ENCODE results near the gene OR10C1.
"Not testable (repeated sequence)": the region's sequence is repeated elsewhere in the genome, so short reads cannot be mapped to it uniquely, and the experiment has no call there.

The OR10C1 gene

DNA sequence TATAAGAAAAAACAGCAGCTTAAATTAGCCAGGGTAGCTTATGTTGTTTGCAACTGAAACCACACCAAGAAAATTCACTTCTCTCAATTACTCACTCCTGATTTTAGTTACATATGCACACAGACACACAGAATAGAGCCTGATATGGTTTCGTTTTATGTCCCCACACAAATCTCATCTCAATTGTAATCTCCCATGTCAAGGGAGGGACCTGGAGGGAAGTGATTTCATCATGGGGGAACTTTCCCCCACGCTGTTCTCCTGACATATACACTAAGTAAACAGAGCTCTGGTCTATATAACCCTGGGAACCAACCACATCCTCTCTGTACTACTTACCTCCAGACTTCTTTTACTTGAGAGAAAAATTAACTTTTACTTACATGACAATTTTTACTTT lies 14.5 kb upstream of the OR10C1 start:
- DNase-seq (ENCODE audit: low read depth), result no peak
- no peak overlapping the region for H3K4me3 ChIP-seq (ENCODE audit: low read length)
- TF ChIP-seq, protein P1, sequence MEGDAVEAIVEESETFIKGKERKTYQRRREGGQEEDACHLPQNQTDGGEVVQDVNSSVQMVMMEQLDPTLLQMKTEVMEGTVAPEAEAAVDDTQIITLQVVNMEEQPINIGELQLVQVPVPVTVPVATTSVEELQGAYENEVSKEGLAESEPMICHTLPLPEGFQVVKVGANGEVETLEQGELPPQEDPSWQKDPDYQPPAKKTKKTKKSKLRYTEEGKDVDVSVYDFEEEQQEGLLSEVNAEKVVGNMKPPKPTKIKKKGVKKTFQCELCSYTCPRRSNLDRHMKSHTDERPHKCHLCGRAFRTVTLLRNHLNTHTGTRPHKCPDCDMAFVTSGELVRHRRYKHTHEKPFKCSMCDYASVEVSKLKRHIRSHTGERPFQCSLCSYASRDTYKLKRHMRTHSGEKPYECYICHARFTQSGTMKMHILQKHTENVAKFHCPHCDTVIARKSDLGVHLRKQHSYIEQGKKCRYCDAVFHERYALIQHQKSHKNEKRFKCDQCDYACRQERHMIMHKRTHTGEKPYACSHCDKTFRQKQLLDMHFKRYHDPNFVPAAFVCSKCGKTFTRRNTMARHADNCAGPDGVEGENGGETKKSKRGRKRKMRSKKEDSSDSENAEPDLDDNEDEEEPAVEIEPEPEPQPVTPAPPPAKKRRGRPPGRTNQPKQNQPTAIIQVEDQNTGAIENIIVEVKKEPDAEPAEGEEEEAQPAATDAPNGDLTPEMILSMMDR (conservative IDR thresholded peaks at IDR 0.05; ENCODE audit: low read depth, low read length), result no peak

DNA sequence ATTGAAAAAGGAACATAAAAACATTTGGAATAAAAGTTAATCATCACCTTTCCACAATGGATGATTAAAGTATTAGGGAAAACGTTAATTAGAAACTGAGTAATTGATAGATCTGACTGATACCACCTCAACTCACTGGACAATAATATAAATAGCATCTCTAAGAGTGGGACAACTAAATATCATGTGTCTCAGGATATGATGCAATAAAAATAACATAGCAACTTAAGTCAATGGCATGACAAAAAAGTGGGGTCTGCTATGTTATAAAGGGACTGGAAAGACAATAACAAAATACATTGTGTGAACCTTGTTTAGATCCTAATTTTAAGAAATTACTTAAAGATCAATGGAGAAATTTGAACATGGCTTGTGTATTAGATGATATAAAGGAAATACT lies 14.0 kb upstream of the OR10C1 start:
- TF ChIP-seq, protein P1 (conservative IDR thresholded peaks at IDR 0.05; ENCODE audit: low read depth, low read length), result no peak
- H3K4me3 ChIP-seq (ENCODE audit: low read length), result no peak overlapping the region
- no peak for DNase-seq (ENCODE audit: low read depth)

DNA sequence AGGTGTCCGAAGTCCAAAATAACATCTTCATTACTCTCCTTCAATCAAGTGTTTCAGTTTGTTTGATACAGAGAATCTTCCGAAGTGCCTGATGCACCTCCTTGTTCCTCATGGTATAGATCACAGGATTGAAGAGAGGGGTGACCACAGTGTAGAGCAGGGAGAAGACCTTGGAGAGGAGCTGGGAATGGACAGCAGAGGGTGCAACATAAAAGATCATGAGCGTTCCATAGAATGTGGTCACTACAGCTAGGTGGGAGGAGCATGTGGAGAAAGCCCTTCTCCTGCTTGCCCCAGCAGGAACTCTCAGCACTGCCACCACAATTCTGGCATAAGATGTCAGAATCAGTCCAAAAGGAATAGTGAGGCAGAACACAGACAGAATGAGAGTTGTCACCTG lies 12.5 kb upstream of the OR10C1 start:
- TF ChIP-seq, protein P1 (conservative IDR thresholded peaks at IDR 0.05; ENCODE audit: low read depth, low read length), result no peak
- DNase-seq (ENCODE audit: low read depth), result no peak

DNA sequence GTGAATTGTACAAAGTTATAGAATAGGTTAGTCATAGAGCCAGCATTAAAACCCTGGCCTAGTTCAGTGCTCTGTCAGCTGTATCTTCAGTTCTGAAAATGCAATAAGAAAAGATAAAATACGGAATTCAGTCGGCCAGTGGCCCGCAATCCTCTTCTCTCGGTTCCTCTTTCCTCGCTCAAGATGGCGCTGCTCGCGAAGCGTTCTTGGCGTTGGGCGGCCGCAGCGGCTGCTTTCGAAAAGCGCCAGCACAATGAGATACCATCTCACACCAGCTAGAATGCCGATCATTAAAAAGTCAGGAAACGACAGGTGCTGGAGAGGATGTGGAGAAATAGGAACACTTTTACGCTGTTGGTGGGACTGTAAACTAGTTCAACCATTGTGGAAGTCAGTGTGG lies 2.4 kb upstream of the OR10C1 start:
- DNase-seq (ENCODE audit: low read depth); H3K4me3 ChIP-seq (ENCODE audit: low read length): not testable (repeated sequence)

More for the DNA sequence above, 12.5 kb upstream of the OR10C1 start:
- H3K4me3 ChIP-seq (ENCODE audit: low read length), result no peak overlapping the region

DNA sequence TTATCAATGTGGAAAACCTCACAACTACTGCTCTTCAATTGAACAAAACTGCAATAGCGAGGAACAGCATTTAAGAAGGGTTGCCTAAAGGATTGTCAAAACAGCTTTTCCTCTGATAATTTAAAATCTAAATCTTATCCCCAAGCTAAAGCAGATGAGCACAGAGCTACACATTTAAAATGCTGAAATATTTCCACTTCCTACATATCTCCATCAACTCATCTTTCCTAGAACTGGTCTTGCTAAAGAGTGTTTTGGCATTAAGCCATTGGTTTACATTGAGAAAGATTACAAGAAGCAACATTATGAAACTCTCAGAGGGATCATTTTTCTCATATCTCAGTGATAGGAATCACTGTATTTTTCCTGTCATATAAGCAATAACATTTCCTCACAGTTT lies 3.6 kb downstream of the OR10C1 start:
- TF ChIP-seq, protein P1 (conservative IDR thresholded peaks at IDR 0.05; ENCODE audit: low read depth, low read length), result no peak
- no peak overlapping the region for H3K4me3 ChIP-seq (ENCODE audit: low read length)
- no peak for DNase-seq (ENCODE audit: low read depth)

DNA sequence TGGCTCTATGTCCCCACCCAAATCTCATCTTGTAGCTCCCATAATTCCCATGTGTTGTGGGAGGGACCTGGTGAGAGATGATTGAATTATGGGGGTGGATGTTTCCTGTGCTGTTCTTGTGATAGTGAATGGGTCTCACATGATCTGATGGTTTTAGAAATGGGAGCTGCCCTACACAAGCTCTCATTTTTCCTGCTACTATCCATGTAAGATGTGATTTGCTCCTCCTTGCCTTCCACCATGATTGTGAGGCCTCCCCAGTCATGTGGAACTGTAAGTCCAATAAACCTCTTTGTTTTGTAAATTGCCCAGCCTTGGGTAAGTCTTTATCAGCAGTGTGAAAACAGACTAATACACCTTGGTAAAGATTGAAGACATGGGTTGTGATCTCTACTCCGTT lies 4.9 kb downstream of the OR10C1 start:
- H3K4me3 ChIP-seq (ENCODE audit: low read length); DNase-seq (ENCODE audit: low read depth): not testable (repeated sequence)

DNA sequence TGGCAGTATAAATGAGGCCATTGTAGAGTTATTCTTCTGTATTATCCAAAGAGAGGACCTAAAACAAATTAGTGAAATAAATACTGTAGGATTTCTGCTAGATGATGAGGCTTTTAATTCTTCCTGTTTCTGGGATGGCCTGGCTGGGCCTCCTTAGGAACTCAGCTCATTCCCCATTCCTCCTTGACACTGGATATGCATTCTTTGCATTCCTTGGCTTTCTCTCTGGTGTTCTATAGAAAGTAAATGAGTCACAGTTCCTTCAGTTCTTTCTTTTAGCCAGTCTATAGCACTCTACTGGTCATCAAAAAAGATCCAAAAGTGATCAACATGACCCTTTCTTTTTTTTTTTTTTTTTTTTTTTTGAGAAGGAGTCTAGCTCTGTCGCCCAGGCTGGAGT lies 8.6 kb downstream of the OR10C1 start:
- peak; percentile 17 for DNase-seq (ENCODE audit: low read depth)
- TF ChIP-seq, protein P1 (conservative IDR thresholded peaks at IDR 0.05; ENCODE audit: low read depth, low read length), result no peak
- H3K4me3 ChIP-seq (ENCODE audit: low read length), result no peak overlapping the region

DNA sequence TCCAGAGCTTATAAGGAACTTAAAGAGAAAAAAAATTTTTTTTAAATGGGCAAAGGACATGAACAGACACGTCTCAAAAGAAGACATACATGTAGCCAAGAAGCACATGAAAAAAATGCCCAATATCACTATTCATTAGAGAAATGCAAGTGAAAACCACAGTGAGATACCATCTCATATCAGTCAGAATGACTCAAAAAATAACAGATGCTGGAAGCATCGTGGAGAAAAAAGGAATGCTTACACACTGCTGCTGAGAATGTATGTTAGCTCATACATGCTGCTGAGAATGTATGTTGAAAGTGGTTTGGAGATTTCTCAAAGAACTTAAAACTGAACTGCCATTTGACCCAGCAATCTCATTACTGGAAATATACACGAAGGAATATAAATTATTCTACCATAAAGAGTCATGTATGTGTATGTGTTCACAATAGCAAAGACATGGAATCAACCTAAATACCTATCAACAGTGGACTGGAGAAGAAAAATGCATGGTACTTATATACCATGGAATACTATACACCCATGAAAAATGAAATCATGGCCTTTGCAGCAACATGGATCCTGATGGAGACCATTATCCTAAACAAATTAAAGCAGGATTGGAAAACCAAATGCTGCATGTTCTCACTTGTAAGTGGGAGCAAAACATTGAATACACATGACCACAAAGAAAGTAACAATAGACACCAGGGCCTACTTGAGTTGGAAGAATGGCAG lies 12.5 kb downstream of the OR10C1 start:
- DNase-seq (ENCODE audit: low read depth), result no peak
- H3K4me3 ChIP-seq (ENCODE audit: low read length), result no peak overlapping the region
- TF ChIP-seq, protein P1 (conservative IDR thresholded peaks at IDR 0.05; ENCODE audit: low read depth, low read length), result no peak

Measured in retinal pigment epithelial cell (primary cell).